Neural progenitor cell (in vitro differentiated cells): ENCODE data around the gene FAM180A.

Experiments used
- CTCF ChIP-seq: fragments of 200-600 bp; sonication (generic); IDR thresholded peaks from 2 replicates; pipeline ENCODE4 v1.5.1; 2017; ENCODE audit warnings: antibody characterized with exemption, mild to moderate bottlenecking
- EZH2 ChIP-seq: fragments of 200-600 bp; sonication (generic); IDR thresholded peaks from 2 replicates; pipeline ENCODE4 v1.6.1; 2017; ENCODE audit warnings: antibody characterized with exemption, mild to moderate bottlenecking, moderate library complexity
- EZH2phosphoT487 ChIP-seq: fragments of 200-600 bp; sonication (generic); IDR thresholded peaks from 2 replicates; pipeline ENCODE4 v1.6.1; 2017; ENCODE audit warnings: antibody characterized with exemption

GRCh38 chr7:135715673-135716072 lies 32.9 kb downstream of the FAM180A start:
- TF ChIP-seq CTCF, result no peak
- TF ChIP-seq EZH2, result no peak
- no peak for TF ChIP-seq EZH2phosphoT487
